Muscle of leg (tissue), 11 donors: ENCODE results near the gene GPR50. TPM values are rescaled to one million over a fixed set of nuclear protein-coding genes. Genes with fewer than 3 reads are reported as not detected.
A peak's percentile ranks its signal among the peaks of the same experiment; 100 is the strongest.

Source experiments
- DNase-seq: peaks from one replicate; pipeline ENCODE4 v3.0.0; 2013
- H3K27ac ChIP-seq: one replicate; pipeline ENCODE4 v1.5.1; 2013; ENCODE audit warnings: mild to moderate bottlenecking, low read length, control low read depth
- H3K27me3 ChIP-seq: one replicate; pipeline ENCODE4 v1.6.1; 2013; ENCODE audit warnings: low read length; ENCODE audit not compliant: control insufficient read depth, insufficient read depth
- H3K36me3 ChIP-seq: one replicate; pipeline ENCODE4 v1.6.1; 2013; ENCODE audit warnings: low read length; ENCODE audit not compliant: control insufficient read depth, insufficient read depth
- H3K4me1 ChIP-seq: one replicate; pipeline ENCODE4 v1.6.1; 2013; ENCODE audit warnings: low read length; ENCODE audit not compliant: control insufficient read depth, insufficient read depth
- H3K4me3 ChIP-seq: one replicate; pipeline ENCODE4 v1.5.1; 2013; ENCODE audit warnings: low read length, control low read depth
- H3K9me3 ChIP-seq: replicated peaks from 2 replicates; pipeline ENCODE4 v1.6.1; 2013; ENCODE audit warnings: low read depth, low read length; ENCODE audit not compliant: control insufficient read depth
- WGBS: methylation state at CpG from one replicate; pipeline ENCODE4 v1.1.5; 2013; ENCODE audit warnings: missing lambda C conversion rate; ENCODE audit not compliant: insufficient coverage; 5-methylcytosine and 5-hydroxymethylcytosine counted together
- polyA plus RNA-seq, 8 donors: library from polyadenylated mRNA; unstranded; fragments of 120-200 nt; gene quantifications; one replicate each; pipeline versions ENCODE4 v1.2.1 to v1.2.3, GENCODE V29; 2013; ENCODE audit warnings: inconsistent platforms in 1 of 8, low replicate concordance in 1 of 8; ENCODE audit not compliant: insufficient read length in 8 of 8, insufficient read depth in 1 of 8
- total RNA-seq: library from RNA; stranded (reverse); fragments of 120-200 nt; gene quantifications from one replicate; pipeline ENCODE4 v1.2.4, GENCODE V29; 2013

GPR50 gene
- total and polyA plus RNA-seq, 9 donors: not detected

DNA sequence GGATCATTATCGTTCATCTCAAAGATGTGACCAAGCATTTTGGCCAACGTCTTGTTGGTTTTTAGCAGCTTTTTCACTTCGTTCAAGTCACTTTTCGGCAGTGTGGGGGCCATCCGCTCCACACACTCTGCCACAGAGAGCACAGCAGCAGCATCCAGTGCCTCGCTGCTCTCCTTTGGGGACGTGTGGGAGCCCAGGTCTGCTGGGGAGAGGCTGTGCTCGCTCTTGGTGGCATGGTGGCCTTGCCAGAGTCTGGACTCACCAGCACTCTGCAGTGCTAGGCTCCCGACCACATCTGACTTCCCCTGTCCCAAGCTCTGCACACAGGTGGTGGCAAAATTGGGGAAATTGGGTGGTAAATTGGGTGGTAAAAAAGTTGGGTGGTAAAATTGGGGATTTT lies 50.6 kb downstream of the GPR50 start:
- 71% methylated on average over 7 of the region's 9 CpGs for WGBS
- Histone ChIP-seq H3K36me3 (no peaks in the 10 kb centered on the region), H3K4me1 (no peaks in the 10 kb centered on the region), H3K27me3 (peaks cover 12% of the 10 kb centered on the region), H3K4me3 (no peak overlapping the region), H3K9me3 (no peaks in the 10 kb centered on the region), H3K27ac (no peak overlapping the region)
- no peak for DNase-seq

- 25% methylated on average over 10 of the region's 30 CpGs for WGBS
- Histone ChIP-seq H3K27ac (no peak overlapping the region), H3K27me3 (peaks cover 12% of the 10 kb centered on the region), H3K36me3 (no peaks in the 10 kb centered on the region), H3K4me3 (no peak overlapping the region), H3K4me1 (no peaks in the 10 kb centered on the region), H3K9me3 (no peaks in the 10 kb centered on the region)
- DNase-seq: peak; percentile 41
Measured at GRCh38 chrX:151227627-151228026, 51.2 kb downstream of the GPR50 start.

GRCh38 chrX:151228935-151229334 lies 52.6 kb downstream of the GPR50 start:
- Histone ChIP-seq H3K36me3 (no peaks in the 10 kb centered on the region), H3K27ac (no peak overlapping the region), H3K4me1 (no peaks in the 10 kb centered on the region), H3K9me3 (no peaks in the 10 kb centered on the region), H3K27me3 (peaks cover 12% of the 10 kb centered on the region), H3K4me3 (no peak overlapping the region)
- WGBS: 100% methylated on average over 1 of the region's 4 CpGs
- DNase-seq: no peak

Other genes starting within 250 kb of the GPR50 start
- 28.2 TPM for gene HMGB3, start 193.2 kb upstream of the GPR50 start, total RNA-seq
- 10 to 100 TPM; 61.8 to 85.4 (median 68.1) TPM for gene HMGB3, start 193.2 kb upstream of the GPR50 start, polyA plus RNA-seq
- gene VMA21, start 220.6 kb downstream of the GPR50 start, total RNA-seq: 26.9 TPM
- 10 to 100 TPM; 13.7 to 16.2 (median 15.2) TPM for gene VMA21, start 220.6 kb downstream of the GPR50 start, polyA plus RNA-seq